ENCODE measurements around the gene KCNG4.

The KCNG4 gene

DNA sequence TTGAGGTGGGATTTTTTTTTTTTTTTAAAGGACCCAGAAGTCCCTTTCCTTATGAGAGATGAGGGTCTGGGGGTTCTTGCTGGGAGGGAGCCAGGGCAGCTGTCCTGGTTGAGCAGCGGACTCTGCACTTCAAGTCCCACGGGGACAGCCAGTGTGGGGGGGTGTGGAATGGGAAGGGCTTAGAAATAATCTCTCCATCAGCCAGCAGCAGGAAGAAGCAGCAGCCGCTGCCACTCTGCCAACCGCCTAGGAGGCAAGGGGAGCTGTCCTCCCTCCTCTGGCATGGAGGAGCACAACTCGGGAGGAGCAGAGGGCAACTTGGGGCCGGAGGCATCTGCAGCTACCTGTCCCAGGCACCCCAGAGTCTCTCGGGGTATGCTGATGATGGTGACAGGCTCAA, at the start of gene KCNG4:
TSS of gene KCNG4 (minus strand) at position 104 of the 400 bp plus-strand sequence. CDS start 2,527 bp downstream, outside the sequence.
- no peak within 1 kb of the TSS for H3K27ac ChIP-seq

DNA sequence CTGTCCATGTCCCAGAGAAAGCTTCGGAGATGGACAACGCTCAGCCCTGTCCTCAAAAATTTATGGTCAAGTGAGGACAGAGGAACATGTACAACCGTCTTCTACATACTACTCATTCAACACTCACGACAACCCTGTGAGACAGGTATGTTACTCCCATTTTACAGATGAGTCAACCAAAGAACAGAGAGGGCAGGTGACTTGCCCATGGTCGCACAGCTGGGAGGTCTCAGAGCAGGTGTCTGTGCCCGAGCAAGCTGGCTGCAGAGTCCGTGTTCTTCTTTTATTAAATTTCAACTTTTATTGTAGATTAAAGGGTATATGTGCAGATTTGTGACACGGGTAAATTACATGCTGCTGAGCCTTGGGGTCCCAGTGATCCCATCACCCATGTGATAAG, 49.1 kb upstream of the KCNG4 start:
- no peak overlapping the region for H3K27ac ChIP-seq

More for the DNA sequence above, at the start of gene KCNG4:
- TF ChIP-seq CTCF (conservative IDR thresholded peaks at IDR 0.05) (no peak), ZFX (IDR thresholded peaks at IDR 0.05) (no peak)

DNA sequence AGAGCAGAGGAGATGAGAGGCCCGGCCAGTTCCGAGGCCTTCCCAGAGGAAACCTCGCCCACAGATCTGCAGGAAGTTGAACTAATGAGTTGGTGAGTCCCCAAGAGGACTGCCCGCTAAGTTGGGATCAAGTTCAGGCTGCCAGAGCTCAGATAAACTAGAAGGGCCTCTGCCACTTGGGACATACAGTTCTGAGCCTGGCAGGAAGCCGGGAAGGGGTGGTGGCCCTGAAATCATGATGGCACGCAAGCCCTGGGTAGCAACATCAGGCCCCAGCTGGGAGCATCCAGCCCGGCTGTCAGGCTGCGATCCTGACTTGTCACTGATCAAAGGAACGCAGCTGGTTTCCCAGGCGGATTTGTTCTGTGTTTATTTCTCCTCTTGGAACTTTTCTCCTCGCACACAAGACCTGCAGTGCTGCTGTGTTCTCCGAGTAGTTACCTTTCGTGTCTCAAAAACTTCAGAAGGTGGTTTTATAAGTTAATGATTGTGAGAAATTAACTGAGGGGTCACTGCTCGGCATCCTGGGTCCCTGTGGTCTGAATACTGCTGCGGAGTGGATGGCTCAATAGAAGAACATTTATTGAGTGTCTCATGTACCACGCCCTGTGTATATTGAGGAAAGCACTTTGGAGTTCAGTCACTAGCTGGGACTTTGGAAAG, 46.9 kb upstream of the KCNG4 start:
- TF ChIP-seq CTCF (conservative IDR thresholded peaks at IDR 0.05) (no peak), ZFX (IDR thresholded peaks at IDR 0.05) (no peak)
- no peak overlapping the region for H3K27ac ChIP-seq

More for the DNA sequence above, 49.1 kb upstream of the KCNG4 start:
- TF ChIP-seq CTCF (conservative IDR thresholded peaks at IDR 0.05) (no peak), ZFX (IDR thresholded peaks at IDR 0.05) (no peak)

GRCh38 chr16:84284154-84284722, 44.4 kb upstream of the KCNG4 start:
- no peak overlapping the region for H3K27ac ChIP-seq

DNA sequence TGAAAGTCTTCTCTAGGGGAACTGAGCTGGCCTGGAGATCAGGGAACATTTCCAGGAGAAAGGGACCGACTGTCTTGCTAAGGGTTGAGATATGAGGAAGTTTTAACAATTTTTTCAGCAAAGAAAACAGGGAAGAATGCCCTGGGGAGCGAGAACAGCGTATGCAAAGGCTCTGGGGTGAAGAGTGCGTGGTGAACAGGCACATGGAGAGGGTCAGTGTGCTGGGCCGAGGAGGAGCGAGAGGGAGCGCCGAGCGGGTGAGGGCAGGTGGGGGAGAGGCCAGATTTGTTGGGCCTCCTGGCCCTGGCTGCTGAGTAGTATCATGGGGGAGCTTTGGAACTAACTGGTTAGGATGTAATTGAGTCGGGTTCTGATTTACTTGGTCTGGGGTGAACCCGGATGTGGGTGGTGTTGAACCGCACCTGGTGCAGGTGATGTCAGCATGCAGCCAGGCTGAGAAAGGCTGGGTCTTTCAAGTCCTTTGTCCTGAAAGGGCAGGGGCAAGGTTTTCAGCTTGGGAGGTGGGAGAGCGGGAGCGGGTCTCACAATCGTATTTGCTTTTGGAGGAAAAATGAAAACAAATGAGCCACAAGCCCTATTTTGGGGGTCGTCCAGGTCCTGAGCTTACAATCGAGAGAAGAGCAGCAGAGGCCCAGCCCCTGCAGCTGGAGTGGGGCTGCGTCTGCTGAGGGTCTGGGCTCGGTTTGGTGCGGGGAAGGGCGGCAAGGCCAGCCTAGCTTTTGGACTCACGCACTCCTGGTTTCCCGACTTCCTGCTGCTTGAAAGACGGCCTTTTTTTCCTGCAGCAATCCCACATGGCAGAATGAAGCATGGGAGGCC, 43.7 kb upstream of the KCNG4 start:
- H3K27ac ChIP-seq = no peak overlapping the region
- TF ChIP-seq ZFX (IDR thresholded peaks at IDR 0.05) (no peak), CTCF (conservative IDR thresholded peaks at IDR 0.05) (no peak)

More at GRCh38 chr16:84284154-84284722, 44.4 kb upstream of the KCNG4 start:
- TF ChIP-seq ZFX (IDR thresholded peaks at IDR 0.05) = no peak
- TF ChIP-seq CTCF (conservative IDR thresholded peaks at IDR 0.05) = no peak

DNA sequence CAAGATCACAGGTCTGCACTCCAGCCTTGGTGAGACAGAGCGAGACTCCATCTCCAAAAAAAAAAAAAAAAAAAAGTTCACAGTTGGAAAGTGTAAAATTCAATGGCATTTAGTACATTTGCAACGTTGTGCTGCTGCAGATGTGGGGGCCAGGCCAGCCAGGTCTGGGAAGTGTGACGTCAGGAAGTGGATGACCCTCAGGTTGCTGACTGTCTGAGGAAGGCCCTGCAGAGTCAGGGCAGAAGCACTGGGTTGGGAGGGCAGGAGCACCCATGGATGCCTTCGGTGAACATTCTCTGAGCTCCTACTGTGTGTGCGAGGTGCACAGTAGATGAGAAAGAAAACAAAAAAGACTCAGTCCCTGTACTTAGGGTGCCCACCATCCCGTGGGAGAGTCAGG, 42.7 kb upstream of the KCNG4 start:
- H3K27ac ChIP-seq = no peak overlapping the region
- no peak for TF ChIP-seq ZFX (IDR thresholded peaks at IDR 0.05)
- no peak for TF ChIP-seq CTCF (conservative IDR thresholded peaks at IDR 0.05)

DNA sequence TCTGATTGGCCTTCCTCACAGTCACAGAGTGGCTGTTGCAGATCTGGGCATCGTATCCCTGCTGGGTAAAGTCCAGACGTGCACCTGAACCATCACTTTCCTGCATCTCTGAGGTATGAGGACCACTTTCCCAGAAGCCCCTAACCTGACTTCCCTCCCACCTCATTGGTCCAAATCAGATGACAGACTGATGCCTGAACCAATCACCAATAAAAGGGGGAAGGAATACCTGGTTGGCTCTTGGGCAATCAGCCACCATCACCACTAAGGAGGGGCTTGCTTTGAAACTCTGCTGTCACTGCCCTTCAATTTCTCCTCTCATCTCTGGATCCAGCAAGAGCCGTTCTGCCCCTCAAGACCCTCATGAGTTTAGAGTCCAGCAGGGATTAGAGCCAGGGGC, 41.3 kb upstream of the KCNG4 start:
- no peak for TF ChIP-seq ZFX (IDR thresholded peaks at IDR 0.05)
- TF ChIP-seq CTCF (conservative IDR thresholded peaks at IDR 0.05) = no peak
- no peak overlapping the region for H3K27ac ChIP-seq
